Activated T-cell treated with anti-CD3 and anti-CD28 coated beads, Interleukin-2, amount 50 U/mL, for 48 hours (primary cell): Measurements from ENCODE around the gene UCKL1.
"Not testable (repeated sequence)": the region's sequence is repeated elsewhere in the genome, so short reads cannot be mapped to it uniquely, and the experiment has no call there.

Source experiments
- DNase-seq, 2 experiments: peaks; one replicate each; pipeline ENCODE4 v3.0.0-alpha.2; 2020

Gene UCKL1

DNA sequence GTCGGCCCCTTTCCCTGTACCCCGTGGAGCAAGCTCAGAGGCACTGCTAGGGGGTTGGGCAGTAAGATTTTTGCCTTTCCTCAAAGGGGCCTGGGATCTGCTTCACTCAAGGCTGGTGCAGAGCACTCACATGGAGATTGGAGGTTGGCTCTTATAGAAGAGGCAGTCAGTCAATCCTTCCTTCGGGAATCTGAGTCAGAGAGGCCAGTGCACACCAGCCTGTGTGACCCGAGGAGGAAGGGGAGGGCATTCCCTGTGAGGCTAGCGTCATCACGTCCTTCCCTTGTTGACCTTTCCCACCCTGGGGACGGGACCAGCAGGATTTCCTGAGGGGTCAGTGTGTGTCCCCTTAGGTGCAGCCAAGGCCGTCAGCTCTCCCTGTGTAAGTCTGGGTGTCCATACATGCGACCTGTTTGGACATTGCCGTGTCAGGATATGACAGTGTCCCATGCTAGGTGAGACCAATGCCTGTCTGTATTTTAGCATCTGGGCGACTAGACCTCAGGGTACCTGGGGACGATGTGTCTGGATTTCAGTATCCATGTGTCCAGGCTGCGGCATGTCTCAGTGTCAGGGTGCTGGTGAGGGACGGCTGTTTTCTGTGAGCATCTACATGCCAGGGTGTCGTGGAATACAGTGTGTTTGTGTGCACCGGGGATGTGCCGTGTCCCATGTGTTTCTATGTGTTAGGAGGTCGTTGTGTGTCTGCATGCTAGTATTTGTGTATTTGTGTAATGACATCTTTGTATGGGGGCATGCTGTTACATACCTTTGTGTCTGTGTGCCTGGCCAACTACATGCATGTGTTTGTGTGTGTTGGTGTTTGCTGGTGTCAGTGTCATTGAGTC, 16.3 kb upstream of the UCKL1 start:
- DNase-seq = no peak

GRCh38 chr20:63971960-63972311, 15.7 kb upstream of the UCKL1 start:
- not testable (repeated sequence) for DNase-seq

GRCh38 chr20:63970714-63971431, 14.7 kb upstream of the UCKL1 start:
- peak; percentile 17 for DNase-seq

DNA sequence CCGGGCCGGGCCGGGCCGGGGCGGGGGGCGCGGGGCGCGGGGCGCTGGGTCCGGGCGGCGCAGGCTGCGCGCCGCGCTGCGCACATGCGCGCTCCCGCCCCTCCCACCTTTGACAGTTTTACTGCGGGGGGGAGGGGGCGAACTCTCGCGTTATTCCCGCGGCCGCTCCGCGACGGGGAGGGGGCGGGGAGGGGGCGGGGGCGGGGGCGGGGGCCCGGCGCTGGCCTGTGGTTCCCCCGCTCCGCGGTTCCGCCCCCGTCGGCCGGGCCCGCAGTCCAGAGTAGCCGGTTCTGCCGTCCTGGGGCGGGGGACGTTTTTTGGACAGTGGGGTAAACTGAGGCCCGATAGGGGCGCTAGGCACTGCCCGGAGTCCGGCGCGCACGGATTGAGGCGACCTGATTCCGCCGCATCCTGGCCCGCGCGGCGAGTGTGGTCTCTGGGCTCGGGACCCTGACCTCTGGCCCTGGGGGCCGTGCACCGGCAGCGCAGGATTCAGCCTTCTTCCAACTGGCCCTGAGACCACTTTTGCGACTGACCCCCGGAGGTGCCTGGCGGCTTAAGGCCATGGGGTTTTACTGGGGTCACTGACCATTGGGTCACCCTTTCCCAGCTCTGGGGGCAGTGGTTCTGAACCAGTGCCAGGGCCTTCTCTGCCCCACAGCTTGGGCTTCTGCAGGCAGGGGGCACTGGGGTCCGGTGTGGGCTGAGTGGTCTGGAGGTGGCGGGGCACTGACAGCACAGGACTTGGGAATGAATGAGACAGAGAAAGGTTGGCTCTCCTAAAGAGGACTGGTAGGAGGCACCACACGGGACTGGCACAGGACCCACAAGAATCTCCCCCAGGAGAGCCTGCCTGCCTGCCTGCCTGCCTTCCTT, 13.9 kb upstream of the UCKL1 start, which contains the start of gene ZNF512B:
ZNF512B (minus strand) TSS at position 93 of the 876 bp plus-strand sequence. CDS start 1,980 bp downstream, outside the sequence.
- peak; percentile 70 to 71 for DNase-seq

DNA sequence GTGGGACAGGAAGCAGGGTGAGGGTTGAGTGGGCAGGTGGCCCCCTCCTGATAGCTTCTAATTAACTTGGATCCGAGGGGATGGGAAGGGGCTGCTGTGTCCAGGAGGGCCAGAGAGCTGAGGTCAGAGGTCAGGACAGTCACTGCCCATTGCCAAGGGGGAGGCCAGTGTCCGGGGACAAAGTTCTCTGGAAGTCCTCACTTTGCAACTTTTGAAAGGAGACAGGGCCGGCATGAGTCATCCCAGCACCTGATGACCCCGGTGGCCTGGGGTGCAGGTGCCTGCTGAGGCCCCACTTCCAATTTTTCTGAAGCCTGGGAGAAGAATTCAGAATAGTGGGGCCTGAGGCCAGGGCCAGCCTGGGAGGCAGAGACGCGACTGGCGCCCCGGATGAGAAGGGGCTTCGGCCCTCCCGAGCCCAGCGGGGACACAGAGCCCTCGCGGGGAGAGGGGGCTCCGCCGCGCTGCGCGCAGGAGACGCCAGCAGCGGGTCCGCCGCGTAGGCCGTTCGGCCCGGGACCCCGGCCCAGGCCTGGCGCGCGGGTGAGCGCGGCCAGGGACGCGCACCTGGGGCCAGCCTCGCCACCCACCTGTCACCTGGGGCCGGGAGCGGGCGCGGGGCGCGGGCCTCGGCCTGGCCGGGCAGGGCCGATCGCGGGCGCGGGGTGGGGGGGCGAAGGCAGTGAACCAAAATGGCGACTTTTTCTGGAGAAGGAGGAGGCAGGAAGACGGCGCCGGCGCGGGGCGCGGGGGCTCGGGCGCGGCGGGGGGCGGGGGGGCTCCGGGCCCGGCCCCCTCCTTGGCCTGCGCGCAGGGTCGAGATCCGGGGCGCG, 12.9 kb upstream of the UCKL1 start:
- peak; percentile 52 to 59 for DNase-seq

DNA sequence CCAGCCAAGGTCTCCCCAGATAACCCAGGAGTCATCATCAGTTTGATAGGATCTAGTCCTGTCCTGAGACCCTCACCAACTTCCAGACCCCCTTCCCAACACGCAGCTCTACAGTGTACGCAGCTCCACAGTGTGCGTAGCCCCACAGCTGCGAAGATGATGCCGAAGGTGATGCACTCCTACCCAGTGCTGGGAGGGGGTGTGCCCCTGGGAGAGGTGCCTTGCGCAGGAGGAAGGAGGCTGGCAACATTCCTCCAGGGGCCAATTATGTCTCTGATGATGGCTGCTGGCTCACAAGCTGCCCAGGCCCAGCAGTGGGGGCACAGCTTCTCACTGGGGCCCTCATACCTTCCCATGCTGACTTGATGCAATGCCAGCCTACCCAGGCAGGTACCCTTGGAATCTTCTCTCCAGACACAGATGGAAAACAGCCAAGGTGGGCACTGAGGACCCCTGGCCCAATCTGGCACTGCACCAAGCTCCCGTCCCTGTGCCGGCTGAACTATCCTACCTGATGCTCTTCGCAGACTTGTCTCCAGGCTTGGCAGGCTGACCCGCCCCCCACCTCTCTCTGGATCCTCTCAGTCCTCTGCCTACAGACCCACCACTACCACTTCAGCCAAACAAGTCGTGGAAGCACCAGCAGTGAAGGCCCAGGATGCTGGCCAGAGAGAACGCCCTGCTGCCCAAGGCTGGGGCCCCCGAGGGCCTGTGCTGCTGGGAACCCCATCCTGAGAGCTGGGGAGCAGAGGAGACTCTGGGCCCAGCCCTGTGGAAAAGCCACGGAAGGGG, 12.1 kb upstream of the UCKL1 start:
- DNase-seq = peak in 1 of 2 experiments; percentile 20

DNA sequence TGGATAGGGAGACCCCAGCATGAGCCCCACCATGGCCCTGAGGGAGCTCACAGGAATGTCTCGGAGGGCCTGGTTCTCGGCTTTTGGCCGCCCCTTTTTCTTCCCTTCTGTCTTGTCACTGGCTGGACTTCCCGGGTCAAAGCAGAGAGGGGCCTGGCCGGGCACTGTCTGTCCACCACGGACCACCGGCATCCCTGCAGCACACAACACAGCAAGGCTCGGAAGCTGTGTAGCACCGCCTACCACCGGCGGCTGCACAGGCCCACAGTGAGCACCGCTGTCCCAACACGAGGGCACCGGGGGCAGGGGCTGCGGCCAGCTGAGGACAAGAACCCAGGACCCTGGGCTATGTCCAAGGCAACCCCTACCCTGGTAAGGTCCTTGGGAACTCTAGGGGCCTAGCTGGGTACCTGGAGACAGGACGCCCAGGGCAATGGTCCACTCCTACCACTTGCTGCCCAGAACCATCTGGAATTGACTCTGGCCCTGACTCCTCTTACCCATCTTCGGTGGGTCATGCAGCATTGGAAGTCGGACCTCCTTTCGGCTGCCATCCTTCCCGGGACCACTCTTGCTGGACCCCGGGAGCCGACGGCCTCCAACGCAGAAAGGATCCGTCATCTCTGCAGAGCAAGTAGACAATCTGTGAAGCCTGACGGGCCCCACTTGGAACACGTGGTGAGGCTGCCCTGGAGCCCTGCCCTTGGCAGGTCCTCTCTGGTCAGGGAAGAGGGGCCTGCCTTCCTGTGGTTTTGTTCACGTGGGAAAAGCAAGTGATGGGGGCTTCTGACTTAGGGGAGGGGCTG, 11.3 kb upstream of the UCKL1 start:
- DNase-seq = peak in 1 of 2 experiments; percentile 18

GRCh38 chr20:63966944-63967322, 10.7 kb upstream of the UCKL1 start:
- no peak for DNase-seq

GRCh38 chr20:63966172-63966943, 10.1 kb upstream of the UCKL1 start:
- no peak for DNase-seq

- DNase-seq = no peak
Measured at GRCh38 chr20:63964412-63964811, 8.2 kb upstream of the UCKL1 start.

- no peak for DNase-seq
Measured at GRCh38 chr20:63963784-63964301, 7.6 kb upstream of the UCKL1 start.

DNA sequence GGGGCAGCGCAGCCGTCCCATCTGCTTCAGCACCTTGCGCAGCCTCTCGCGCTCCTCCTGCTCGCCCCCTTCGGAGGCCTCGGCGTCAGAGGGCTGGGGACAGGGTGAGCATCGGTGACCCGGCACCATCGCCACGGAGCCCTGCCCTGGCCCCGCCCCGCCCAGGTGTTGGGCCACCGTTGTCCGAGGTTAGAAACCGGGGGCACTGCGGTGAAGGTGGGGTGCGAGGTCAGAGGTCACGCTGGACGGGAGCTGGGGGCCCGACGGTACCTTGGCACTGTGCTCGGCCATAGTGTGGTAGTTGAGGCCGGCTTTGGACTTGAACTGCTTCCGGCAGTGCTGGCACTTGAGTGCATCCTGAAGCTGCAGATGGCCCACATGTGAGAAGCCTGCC, 7.1 kb upstream of the UCKL1 start:
- DNase-seq = no peak

DNA sequence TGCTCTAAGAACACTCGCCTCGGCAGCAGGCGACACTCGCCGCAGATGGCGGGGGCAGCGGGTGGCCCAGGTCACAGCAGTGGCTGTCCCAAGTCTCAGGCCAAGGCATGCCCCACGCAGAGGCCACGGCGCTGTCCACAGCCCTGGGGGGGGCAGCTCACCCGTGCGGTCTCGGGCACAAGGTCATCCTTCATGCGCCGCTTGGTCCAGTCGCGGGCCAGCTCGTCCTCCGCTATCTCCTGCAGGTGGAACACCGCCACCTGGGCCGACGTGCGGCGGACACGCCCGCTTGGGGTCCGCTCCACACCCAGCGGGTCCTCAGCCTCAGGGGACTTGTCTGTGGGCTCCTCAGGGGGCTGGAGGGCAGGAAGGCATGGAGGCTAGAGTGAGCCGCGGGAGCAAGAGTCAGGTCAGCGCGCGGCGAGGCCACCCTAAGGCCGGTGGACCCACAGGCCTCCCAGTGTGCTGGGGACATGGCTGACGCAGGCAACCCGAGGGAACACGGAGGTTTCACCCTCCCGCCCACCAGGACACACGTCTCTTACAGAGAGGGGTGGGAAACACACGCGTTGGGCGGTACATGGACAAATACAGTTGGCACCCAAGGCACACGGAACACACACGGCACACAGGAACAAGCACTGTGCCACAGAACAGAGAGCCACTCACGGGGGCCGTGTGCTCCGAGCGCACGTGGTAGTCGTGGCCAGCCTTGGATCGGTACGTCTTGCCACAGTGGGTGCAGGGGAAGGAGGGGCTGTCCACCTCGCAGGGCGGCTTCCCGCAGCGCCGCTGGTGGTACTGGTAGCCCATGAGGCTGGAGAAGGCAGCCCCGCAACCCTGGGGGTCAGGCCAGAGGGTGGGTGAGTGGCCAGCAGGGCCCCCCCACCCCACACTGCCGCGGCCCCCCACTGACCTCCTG, 6.5 kb upstream of the UCKL1 start:
- DNase-seq = no peak

GRCh38 chr20:63961664-63962425, 5.6 kb upstream of the UCKL1 start:
- no peak for DNase-seq

- not testable (repeated sequence) for DNase-seq
Measured at GRCh38 chr20:63960654-63961621, 4.7 kb upstream of the UCKL1 start.

- no peak for DNase-seq
Measured at GRCh38 chr20:63959699-63960075, 3.5 kb upstream of the UCKL1 start.
